GM19328 (cell line): ENCODE data around the gene SMC3.
A peak's percentile ranks its signal among the peaks of the same experiment; 100 is the strongest.
"Not testable (repeated sequence)": the region's sequence is repeated elsewhere in the genome, so short reads cannot be mapped to it uniquely, and the experiment has no call there.

Source experiments
- ATAC-seq: cut with Tn5 transposase; IDR thresholded peaks from one replicate; pipeline ENCODE4 v1.9.1; 2021; ENCODE audit warnings: mild to moderate bottlenecking, moderate library complexity; ENCODE audit not compliant: unreplicated experiment

Gene SMC3

GRCh38 chr10:110576220-110576619, 8.7 kb downstream of the SMC3 start:
- ATAC-seq = no peak

- no peak for ATAC-seq
Observed at GRCh38 chr10:110577056-110577455, 9.6 kb downstream of the SMC3 start.

DNA sequence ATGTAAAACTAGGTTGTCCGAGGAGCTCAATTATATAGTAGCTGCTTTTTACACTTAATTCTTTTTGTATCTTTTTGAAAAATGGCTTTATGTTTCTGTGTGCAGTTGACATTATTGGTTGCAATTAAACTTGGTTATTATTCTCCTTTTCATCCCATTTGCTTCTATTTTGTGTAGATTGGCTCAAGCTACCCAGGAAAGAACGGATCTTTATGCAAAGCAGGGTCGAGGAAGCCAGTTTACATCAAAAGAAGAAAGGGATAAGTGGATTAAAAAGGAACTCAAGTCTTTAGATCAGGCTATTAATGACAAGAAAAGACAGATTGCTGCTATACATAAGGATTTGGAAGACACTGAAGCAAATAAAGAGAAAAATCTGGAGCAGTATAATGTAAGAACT, 16.5 kb downstream of the SMC3 start:
- ATAC-seq = no peak

- ATAC-seq = no peak
Observed at GRCh38 chr10:110591760-110592159, 24.3 kb downstream of the SMC3 start.

DNA sequence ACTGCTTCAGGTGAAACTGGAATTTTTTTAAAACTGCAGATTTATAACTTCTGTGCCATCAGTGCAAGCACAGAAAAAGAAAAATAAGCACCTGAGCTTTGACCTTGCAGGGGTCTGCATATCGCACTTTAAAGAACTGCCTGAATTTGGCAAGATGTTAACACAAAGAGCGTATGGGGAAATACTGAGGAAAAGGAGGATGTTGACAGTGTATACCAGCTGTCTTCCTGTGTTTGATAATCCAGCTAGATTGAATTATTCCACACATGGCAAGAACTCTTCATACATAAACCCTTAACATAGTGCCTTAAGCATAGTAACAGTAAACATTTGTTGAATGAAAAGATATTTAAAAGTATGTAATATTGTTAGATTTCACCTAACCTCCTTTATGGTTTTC, 30.0 kb downstream of the SMC3 start:
- ATAC-seq = no peak

- ATAC-seq = no peak
Observed at GRCh38 chr10:110600487-110601101, 33.1 kb downstream of the SMC3 start.

- ATAC-seq = no peak
Observed at GRCh38 chr10:110601581-110601980, 34.1 kb downstream of the SMC3 start.

- no peak for ATAC-seq
Observed at GRCh38 chr10:110608087-110608486, 40.6 kb downstream of the SMC3 start.

- no peak for ATAC-seq
Observed at GRCh38 chr10:110609605-110610004, 42.1 kb downstream of the SMC3 start.

DNA sequence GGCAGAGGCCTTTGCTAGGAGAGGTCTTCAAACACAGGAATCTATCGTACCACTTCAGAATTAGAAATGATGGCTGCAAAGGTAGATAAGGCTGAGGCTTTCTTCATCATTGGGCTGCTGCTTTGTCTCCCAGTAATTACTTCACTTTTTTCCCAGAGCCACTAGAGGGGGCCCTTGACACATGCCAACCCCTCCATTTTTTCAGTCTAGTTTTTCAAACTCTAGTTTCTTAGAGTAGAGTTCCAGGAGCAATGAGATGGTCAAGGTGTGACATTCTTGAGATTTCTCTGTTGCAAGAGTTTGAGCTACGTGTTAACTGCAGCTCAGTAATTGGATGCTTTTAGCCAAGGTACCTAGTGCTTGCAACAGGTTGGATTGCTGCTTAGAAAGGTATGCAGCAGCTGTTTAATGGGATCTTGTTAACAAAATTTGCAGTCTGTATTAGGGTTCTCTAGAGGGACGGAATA, 42.8 kb downstream of the SMC3 start:
- no peak for ATAC-seq

DNA sequence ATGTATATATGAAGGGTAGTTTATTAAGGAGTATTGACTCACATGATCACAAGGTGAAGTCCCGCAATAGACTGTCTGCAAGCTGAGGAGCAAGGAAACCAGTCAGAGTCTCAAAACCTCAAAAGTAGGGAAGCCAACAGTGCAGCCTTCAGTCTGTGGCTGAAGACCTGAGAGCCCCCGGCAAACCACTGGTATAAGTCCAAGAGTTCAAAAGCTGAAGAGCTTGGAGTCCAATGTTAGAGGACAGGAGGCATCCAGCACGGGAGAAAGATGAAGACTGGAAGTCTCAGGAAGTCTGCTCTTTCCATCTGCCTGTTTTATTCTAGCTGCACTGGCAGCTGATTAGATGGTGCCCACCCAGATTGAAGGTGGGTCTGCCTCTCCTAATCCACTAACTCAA, 43.3 kb downstream of the SMC3 start:
- ATAC-seq = not testable (repeated sequence)

GRCh38 chr10:110612087-110612486, 44.6 kb downstream of the SMC3 start:
- ATAC-seq = no peak

GRCh38 chr10:110612629-110613028, 45.1 kb downstream of the SMC3 start:
- ATAC-seq = no peak

DNA sequence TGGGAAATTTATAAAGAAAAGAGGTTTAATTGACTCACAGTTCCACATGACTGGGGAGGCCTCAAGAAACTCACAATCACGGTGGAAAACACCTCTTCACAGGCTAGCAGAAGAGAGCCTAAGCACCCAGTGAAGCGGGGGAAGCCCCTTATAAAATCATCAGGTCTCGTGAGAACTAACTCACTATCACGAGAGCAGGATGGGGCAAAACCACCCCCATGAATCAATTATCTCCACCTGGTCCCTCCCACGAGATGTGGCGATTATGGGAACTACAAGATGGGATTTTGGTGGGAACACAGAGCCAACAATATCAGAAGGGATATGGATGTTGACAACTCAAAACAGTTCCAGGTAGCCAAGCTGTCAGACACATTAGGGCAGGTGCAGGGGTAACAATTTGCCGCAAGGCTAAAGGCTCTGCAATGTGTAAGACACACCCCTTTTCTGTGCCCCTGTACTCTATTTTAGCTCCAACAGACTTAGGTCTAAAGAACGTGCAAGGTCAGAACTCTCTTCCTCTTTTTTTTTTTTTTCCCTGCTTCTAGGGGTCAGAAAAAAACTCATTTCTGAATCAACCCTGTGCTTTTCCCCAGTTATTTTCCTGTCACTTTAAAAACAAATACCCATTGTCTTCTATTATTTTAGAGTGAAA, 46.0 kb downstream of the SMC3 start:
- ATAC-seq = peak; percentile 23

DNA sequence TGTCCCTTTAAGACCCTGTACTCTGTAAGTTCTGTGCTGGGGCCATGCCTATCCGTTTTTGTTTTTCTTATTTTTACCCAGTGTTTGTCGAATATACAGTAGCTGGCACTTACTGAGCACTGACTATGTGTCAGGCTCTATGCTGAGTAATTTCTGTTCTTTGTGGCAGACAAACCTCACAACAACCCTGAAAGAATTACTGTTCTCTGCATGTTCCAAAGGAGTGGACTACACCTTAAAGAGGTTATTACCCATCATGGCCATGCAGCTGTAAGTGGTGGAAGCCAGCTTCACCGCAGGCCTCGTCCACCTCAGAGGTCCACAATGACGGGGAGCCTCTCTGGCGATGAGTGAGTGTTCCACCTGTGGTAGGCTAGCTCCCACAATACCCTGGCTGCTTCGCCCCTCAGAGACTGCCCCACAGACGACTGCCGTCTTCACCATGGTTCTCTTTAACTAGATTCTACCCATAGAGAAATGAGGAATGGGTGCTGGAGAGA, 46.6 kb downstream of the SMC3 start:
- ATAC-seq = peak; percentile 48

- no peak for ATAC-seq
Observed at GRCh38 chr10:110615057-110615747, 47.7 kb downstream of the SMC3 start.

DNA sequence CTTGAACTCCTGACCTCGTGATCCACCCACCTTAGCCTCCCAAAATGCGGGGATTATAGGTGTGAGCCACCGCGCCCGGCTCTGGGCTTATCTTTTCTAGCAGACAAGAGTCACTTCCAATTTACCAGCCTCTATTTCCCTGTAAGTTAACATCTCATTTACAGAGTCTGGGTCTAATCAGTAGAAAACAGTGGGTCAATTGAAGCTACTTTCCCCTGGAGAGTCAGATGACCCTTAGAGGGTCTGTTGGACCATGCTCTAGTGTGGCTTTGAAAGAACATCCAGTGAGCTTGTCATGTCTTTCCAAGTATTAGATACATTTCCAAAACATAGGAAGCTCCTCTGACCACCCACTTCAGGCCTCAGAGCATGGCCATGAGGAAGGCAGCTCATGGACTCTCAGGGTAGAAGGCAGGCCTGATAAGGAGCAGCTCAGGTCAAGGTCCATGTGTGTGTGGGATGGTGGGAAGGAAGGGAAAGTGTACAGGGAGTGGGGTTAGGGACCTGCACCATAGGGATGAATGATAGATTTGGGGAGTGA, 49.1 kb downstream of the SMC3 start:
- ATAC-seq = no peak

DNA sequence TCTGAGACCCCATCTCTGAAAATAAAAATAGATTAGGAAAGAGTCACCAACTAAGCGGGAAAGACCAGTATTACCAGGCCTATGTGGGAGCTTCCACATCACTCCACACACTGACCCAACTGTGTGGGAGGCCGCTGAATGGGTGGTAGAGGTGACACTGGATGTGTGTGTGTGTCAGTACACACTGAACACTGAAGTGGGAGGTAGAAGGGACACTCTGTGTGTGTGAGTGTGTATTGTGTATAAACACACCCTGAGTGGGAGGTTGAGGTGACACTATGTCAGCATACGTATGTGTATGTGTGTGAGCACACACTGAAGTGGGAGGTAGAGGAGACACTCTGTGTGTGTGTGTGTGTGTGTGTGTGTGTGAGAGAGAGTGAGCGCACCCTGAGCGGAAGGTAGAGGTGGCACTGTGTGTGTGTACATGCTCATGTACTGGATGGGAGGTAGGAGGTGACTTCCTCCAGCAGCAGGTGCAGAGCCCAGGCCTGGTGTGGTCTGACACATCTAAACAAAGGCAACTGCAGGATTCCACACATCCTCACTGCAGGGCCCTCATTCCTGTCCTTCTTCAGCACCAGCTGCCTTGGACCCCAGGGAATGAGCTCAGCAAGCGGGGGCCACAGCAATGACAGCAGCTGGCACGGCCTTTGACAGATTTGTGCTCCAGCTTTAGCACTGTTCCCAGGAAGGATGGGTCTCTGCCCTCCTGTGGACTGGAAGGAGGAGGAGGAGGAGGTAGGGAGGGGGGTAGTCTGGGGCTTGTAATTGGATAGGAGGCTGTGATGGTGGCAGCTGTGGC, 50.1 kb downstream of the SMC3 start:
- ATAC-seq = no peak

GRCh38 chr10:110618230-110618610, 50.7 kb downstream of the SMC3 start:
- no peak for ATAC-seq

GRCh38 chr10:110619514-110620397, 52.3 kb downstream of the SMC3 start:
- ATAC-seq = no peak
